Astrocyte (in vitro differentiated cells and primary cell): Measurements from ENCODE around the gene GPATCH8.

Experiments
- CTCF ChIP-seq: IDR thresholded peaks from 2 replicates; pipeline ENCODE4 v1.5.1; 2011; ENCODE audit warnings: low read depth, mild to moderate bottlenecking, inconsistent platforms, low read length, moderate library complexity; ENCODE audit not compliant: insufficient read depth
- EZH2 ChIP-seq: IDR thresholded peaks from 2 replicates; pipeline ENCODE4 v1.6.1; 2012; ENCODE audit warnings: mild to moderate bottlenecking, low read length, inconsistent platforms; ENCODE audit not compliant: insufficient read depth

- TF ChIP-seq CTCF (no peak), EZH2 (no peak)
Observed at GRCh38 chr17:44384281-44384822, 118.9 kb downstream of the GPATCH8 start.
